Upper lobe of left lung (tissue), 4 donors: ENCODE data around the gene RNF213.

Experiments used
- CTCF ChIP-seq, 6 experiments: fragments of 450-650 bp in 4 of 6; fragments of 200-600 bp in 2 of 6; sonication (generic) in 2 of 6; IDR thresholded peaks; one replicate each; pipeline ENCODE4 v1.5.1; 2016 to 2019; ENCODE audit warnings: antibody characterized with exemption in 6 of 6
- EP300 ChIP-seq, 4 donors: sonication (generic); formaldehyde crosslinking; IDR thresholded peaks; one replicate each; pipeline ENCODE4 v1.5.1; 2017; ENCODE audit warnings: antibody characterized with exemption in 4 of 4, control low read depth in 2 of 4

- no peak for TF ChIP-seq CTCF (IDR thresholded peaks at IDR 0.05)
- no peak for TF ChIP-seq EP300 (IDR thresholded peaks at IDR 0.05)
Observed at GRCh38 chr17:80433916-80434666, 173.4 kb downstream of the RNF213 start.
